Subcutaneous adipose tissue (tissue), 4 donors: ENCODE results near the gene PDHX. TPM values are rescaled to one million over a fixed set of nuclear protein-coding genes. Genes with fewer than 3 reads are reported as not detected.

Source experiments
- total RNA-seq, 4 donors: library from RNA; depleted of rRNA; stranded (reverse); fragments of >200 nt; gene quantifications; one replicate each; pipeline ENCODE4 v1.1.0, GENCODE V29; 2016
- TF ChIP-seq, protein P1 (sequence below): fragments of 450-650 bp; IDR thresholded peaks from one replicate; pipeline ENCODE4 v1.5.1; 2016; ENCODE audit warnings: low read depth, mild to moderate bottlenecking, control low read depth, antibody characterized with exemption, moderate library complexity

The PDHX gene
- total RNA-seq, 4 donors from 2014 or later: 34.8 to 52.0 (median 46.1) TPM

DNA sequence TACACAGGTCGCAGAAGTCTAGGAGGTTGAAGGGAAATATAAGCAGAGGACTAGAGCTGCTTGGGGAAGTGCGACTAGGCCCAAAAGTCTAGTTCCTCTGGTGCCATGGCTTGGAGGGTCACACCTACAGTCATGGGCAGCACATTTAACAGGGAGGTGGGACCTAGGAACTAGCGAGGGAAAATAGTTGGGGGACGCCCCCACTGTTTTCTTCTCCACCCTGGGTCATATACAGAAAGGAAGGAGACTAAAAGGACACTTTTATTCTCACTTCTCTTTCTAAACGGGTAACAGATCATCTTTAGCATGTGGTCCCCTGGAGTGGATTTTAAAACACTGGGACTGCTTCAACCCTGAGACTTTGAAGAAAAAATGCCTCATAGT, 16.8 kb upstream of the PDHX start:
- TF ChIP-seq, protein P1, sequence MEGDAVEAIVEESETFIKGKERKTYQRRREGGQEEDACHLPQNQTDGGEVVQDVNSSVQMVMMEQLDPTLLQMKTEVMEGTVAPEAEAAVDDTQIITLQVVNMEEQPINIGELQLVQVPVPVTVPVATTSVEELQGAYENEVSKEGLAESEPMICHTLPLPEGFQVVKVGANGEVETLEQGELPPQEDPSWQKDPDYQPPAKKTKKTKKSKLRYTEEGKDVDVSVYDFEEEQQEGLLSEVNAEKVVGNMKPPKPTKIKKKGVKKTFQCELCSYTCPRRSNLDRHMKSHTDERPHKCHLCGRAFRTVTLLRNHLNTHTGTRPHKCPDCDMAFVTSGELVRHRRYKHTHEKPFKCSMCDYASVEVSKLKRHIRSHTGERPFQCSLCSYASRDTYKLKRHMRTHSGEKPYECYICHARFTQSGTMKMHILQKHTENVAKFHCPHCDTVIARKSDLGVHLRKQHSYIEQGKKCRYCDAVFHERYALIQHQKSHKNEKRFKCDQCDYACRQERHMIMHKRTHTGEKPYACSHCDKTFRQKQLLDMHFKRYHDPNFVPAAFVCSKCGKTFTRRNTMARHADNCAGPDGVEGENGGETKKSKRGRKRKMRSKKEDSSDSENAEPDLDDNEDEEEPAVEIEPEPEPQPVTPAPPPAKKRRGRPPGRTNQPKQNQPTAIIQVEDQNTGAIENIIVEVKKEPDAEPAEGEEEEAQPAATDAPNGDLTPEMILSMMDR: no peak

DNA sequence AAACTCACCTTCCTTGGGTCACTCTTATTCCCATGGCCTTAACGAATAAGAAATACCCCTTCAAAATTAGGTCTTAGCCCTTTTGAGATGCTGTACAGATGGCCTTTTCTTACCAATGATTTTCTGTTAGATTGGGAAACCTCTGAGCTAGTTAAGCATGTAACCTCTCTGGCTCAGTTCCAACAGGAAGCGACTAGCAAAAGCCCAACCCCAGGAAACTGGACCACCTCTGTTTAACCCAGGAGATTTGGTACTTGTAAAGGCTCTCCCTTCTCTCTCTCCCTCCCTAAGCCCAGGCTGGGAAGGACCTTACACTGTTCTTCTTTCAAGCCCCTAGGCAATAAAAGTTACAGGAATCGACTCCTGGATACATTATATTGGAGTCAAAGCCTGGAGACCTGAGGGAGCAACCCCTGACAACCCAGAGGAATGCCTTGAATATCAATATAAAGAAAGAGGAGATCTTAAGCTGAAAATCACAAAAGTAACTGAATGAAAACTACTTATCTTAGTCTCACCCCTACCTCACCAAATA, 11.9 kb upstream of the PDHX start:
- TF ChIP-seq, protein P1: no peak

DNA sequence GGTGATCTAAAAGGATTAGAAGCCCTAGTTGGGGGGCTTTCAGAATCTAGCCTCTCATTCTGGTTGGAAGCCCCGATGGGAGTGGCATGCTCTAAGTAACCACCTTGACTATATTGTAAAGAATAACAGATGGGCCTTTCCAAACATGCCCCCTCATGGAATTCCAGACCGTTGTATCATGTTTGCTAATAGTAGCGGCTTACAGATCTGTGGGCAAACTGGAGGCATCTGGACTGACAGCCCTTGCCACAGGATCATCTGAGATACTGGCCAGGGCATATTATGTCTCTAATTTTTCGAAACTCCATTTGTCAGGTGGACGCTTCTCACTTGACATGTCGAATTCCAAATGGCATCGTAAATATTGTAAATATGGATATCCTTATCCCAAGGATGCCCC, 10.8 kb upstream of the PDHX start:
- TF ChIP-seq, protein P1: no peak

DNA sequence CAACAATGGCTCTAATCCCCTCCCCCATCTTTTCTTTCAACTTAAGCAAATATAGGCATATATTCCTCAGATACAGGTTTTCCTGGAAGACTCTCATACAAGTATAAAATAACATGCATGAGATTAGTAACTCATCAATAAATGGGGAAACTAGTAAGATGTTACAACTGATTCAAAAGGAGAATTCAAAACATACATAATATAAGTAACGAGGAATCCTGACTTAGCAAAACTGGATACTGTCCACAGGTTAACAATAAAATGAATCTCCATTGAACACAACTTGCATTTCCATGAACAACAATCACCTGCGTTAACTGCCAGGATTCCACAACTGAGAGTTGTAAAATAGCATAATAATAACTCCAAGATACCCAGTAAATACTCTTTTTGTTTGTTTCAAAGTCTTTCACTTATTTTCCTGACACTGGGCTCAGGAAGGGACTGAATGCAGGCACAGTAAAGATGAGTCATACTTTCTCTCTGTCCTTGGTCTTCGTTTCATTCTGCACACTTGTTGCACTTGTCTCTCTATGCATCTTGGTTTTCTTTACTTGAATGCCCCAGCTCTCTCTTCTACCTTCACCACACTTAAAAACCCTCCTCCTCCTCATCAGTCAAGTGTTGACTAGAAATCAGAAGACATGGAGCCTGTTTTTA, 8.4 kb upstream of the PDHX start:
- TF ChIP-seq, protein P1: no peak

DNA sequence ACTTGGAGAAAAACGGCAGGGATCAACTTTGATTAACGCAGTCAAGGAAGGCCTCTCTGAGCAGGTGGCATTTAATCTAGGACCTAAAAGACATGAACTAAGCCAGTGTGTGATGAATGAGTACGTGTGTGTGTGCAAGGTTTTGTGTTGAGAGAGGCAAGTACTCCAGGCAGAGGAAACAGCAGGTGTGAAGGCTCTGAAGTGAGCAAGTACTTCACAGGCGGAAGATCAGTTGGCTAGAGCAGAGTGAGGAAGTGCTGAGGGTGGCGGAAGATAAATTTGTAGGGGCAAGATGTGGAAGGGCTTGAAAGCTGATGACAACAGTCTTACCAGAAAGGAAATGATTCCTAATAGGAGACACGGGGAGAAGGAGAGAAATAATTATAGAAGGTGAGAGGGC, 7.0 kb upstream of the PDHX start:
- TF ChIP-seq, protein P1: no peak

DNA sequence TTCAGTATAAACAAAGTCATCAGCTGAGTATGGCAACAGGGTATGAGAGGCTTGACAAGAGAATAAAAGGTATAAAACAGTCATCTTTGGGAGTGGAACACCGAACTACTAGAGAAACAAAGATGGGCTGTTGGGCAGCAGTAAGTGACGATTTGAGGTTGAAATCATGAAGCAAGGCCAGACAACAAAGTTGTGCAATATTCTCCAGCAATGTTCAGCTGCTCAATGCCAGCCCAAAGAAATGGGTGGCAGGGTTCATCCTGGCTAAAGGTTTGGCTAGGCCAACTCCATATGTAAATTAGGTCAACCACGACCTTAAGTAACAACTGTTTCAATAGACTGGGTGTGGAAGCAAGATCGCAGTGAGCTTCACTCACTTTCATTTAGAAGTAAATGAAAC, 6.5 kb upstream of the PDHX start:
- TF ChIP-seq, protein P1: no peak

DNA sequence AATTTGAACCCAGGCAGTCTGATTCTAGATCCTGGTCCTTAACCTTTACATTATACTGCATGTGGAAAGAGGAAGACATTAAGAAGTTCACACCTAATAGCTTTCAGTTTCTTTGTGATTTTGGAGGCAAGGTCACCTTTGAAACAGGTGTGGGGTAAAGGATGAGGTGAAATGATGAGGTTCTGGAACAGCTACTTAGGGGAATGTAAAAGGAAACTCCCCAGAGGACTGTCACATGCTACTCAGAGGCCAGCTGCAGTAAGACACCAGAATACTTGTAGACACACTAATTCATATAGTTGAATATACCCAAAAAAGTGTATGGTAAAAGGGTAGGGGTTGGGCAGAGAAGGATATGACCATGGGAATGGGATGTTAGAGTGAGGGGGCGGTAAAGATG, 5.6 kb upstream of the PDHX start:
- TF ChIP-seq, protein P1: no peak
